H9 (cell line): Measurements from ENCODE around the gene CSTPP1. TPM values are rescaled to one million over a fixed set of nuclear protein-coding genes. Genes with fewer than 3 reads are reported as not detected.

Experiments used
- DNase-seq: peaks from one replicate; pipeline ENCODE4 v3.0.0-alpha.2; 2017
- H2AFZ ChIP-seq: one replicate; pipeline ENCODE4 v1.6.1; 2013; ENCODE audit warnings: mild to moderate bottlenecking, low read length, control low read depth, moderate library complexity
- H2AK5ac ChIP-seq: 2 replicates; pipeline ENCODE4 v1.6.1; 2013; ENCODE audit warnings: low read length, control low read depth, mixed read lengths; ENCODE audit not compliant: insufficient read length
- H2BK120ac ChIP-seq: one replicate; pipeline ENCODE4 v1.6.1; 2013; ENCODE audit warnings: low read depth, mild to moderate bottlenecking, low read length, control low read depth, inconsistent platforms; ENCODE audit not compliant: poor library complexity, severe bottlenecking
- H2BK12ac ChIP-seq: 2 replicates; pipeline ENCODE4 v1.6.1; 2013; ENCODE audit warnings: low read length, control low read depth, mixed read lengths, low read depth; ENCODE audit not compliant: insufficient read length
- H2BK15ac ChIP-seq: 2 replicates; pipeline ENCODE4 v1.6.1; 2013; ENCODE audit warnings: low read depth, low read length, control low read depth
- H2BK20ac ChIP-seq: one replicate; pipeline ENCODE4 v1.6.1; 2013; ENCODE audit warnings: low read depth, mild to moderate bottlenecking, low read length, control low read depth, inconsistent platforms; ENCODE audit not compliant: poor library complexity, severe bottlenecking
- H2BK5ac ChIP-seq: 2 replicates; pipeline ENCODE4 v1.6.1; 2013; ENCODE audit warnings: low read length, control low read depth, mixed read lengths; ENCODE audit not compliant: insufficient read length
- H3K14ac ChIP-seq: 2 replicates; pipeline ENCODE4 v1.6.1; 2013; ENCODE audit warnings: low read length, control low read depth; ENCODE audit not compliant: insufficient read depth
- H3K18ac ChIP-seq: 2 replicates; pipeline ENCODE4 v1.6.1; 2013; ENCODE audit warnings: low read depth, mild to moderate bottlenecking, mixed read lengths, low read length, control low read depth; ENCODE audit not compliant: insufficient read length
- H3K23ac ChIP-seq: 2 replicates; pipeline ENCODE4 v1.6.1; 2013; ENCODE audit warnings: low read length, control low read depth, mixed read lengths, low read depth; ENCODE audit not compliant: insufficient read length
- H3K23me2 ChIP-seq: 2 replicates; pipeline ENCODE4 v1.6.1; 2013; ENCODE audit warnings: low read depth, mild to moderate bottlenecking, mixed read lengths, low read length, control low read depth; ENCODE audit not compliant: insufficient read length, poor library complexity, severe bottlenecking
- H3K27ac ChIP-seq: 2 replicates; pipeline ENCODE4 v1.5.1; 2013; ENCODE audit warnings: low read length, control low read depth, mixed read lengths, low read depth; ENCODE audit not compliant: insufficient read length
- H3K27me3 ChIP-seq: 2 replicates; pipeline ENCODE4 v1.6.1; 2013; ENCODE audit warnings: low read length, control low read depth, inconsistent platforms; ENCODE audit not compliant: insufficient read depth
- H3K4ac ChIP-seq: 2 replicates; pipeline ENCODE4 v1.6.1; 2013; ENCODE audit warnings: low read depth, mild to moderate bottlenecking, control low read depth, inconsistent platforms, low read length, moderate library complexity
- H3K4me1 ChIP-seq: 2 replicates; pipeline ENCODE4 v1.6.1; 2013; ENCODE audit warnings: low read length, control low read depth, inconsistent platforms; ENCODE audit not compliant: insufficient read depth
- H3K4me2 ChIP-seq: 2 replicates; pipeline ENCODE4 v1.6.1; 2013; ENCODE audit warnings: low read length, control low read depth, mixed read lengths; ENCODE audit not compliant: insufficient read length, insufficient read depth
- H3K56ac ChIP-seq: 2 replicates; pipeline ENCODE4 v1.6.1; 2013; ENCODE audit warnings: low read depth, mild to moderate bottlenecking, mixed read lengths, low read length, control low read depth; ENCODE audit not compliant: insufficient read length
- H3K79me1 ChIP-seq: 2 replicates; pipeline ENCODE4 v1.6.1; 2013; ENCODE audit warnings: low read depth, mild to moderate bottlenecking, moderate library complexity, low read length, control low read depth, inconsistent platforms; ENCODE audit not compliant: insufficient read depth, poor library complexity, severe bottlenecking
- H3K79me2 ChIP-seq: 2 replicates; pipeline ENCODE4 v1.6.1; 2013; ENCODE audit warnings: low read length, control low read depth, inconsistent platforms; ENCODE audit not compliant: insufficient read depth
- H3K9ac ChIP-seq: 2 replicates; pipeline ENCODE4 v1.6.1; 2013; ENCODE audit warnings: low read length, control low read depth, mixed read lengths; ENCODE audit not compliant: insufficient read length; ENCODE audit errors: extremely low read depth
- H3K9me3 ChIP-seq: one replicate; pipeline ENCODE4 v1.6.1; 2013; ENCODE audit warnings: low read depth, low read length, inconsistent platforms; ENCODE audit not compliant: control insufficient read depth
- H3T11ph ChIP-seq: one replicate; pipeline ENCODE4 v1.6.1; 2013; ENCODE audit warnings: mild to moderate bottlenecking, low read length, control low read depth, inconsistent platforms
- H4K20me1 ChIP-seq: one replicate; pipeline ENCODE4 v1.6.1; 2013; ENCODE audit not compliant: control insufficient read depth, insufficient read length, insufficient read depth
- H4K5ac ChIP-seq: 2 replicates; pipeline ENCODE4 v1.6.1; 2013; ENCODE audit warnings: low read depth, mild to moderate bottlenecking, mixed read lengths, low read length, control low read depth; ENCODE audit not compliant: insufficient read length
- H4K8ac ChIP-seq: replicated peaks from 2 replicates; pipeline ENCODE4 v1.6.1; 2013; ENCODE audit warnings: low read length, control low read depth, mixed read lengths, low read depth; ENCODE audit not compliant: insufficient read length
- H4K91ac ChIP-seq: 2 replicates; pipeline ENCODE4 v1.6.1; 2013; ENCODE audit warnings: low read depth, mild to moderate bottlenecking, moderate library complexity, mixed read lengths, low read length, control low read depth; ENCODE audit not compliant: insufficient read length
- H3K27ac Mint-ChIP-seq, 3 experiments: 2 replicates in 2 of 3; 3 replicates in 1 of 3; pipeline ENCODE4 v1.8.0; 2020 to 2021; ENCODE audit warnings: mixed read lengths in 3 of 3, mild to moderate bottlenecking in 1 of 3, moderate library complexity in 1 of 3
- H3K27me3 Mint-ChIP-seq: 2 replicates; pipeline ENCODE4 v1.8.0; 2021; ENCODE audit warnings: low read depth, mild to moderate bottlenecking, moderate library complexity, mixed read lengths
- H3K36me3 Mint-ChIP-seq, 3 experiments: 2 replicates in 2 of 3; 3 replicates in 1 of 3; pipeline ENCODE4 v1.8.0; 2020 to 2021; ENCODE audit warnings: low read depth in 3 of 3, mixed read lengths in 3 of 3; ENCODE audit not compliant: insufficient read depth in 1 of 3
- H3K4me1 Mint-ChIP-seq, 2 experiments: 2 replicates each; pipeline ENCODE4 v1.8.0; 2020; ENCODE audit warnings: mixed read lengths in 2 of 2
- H3K4me3 Mint-ChIP-seq, 2 experiments: 2 replicates in 1 of 2; 3 replicates in 1 of 2; pipeline ENCODE4 v1.8.0; 2020 to 2021; ENCODE audit warnings: mild to moderate bottlenecking in 2 of 2, mixed read lengths in 2 of 2, moderate library complexity in 1 of 2
- H3K9me3 Mint-ChIP-seq, 2 experiments: 2 replicates in 1 of 2; 3 replicates in 1 of 2; pipeline ENCODE4 v1.8.0; 2020; ENCODE audit warnings: mild to moderate bottlenecking in 2 of 2, mixed read lengths in 2 of 2, moderate library complexity in 1 of 2
- WGBS: extraction: QIAGEN DNeasy Blood & Tissue Kit; methylation state at CpG from one replicate; pipeline ENCODE4 v1.1.7; 2013; ENCODE audit warnings: missing lambda C conversion rate, low lambda C conversion rate, mixed read lengths; ENCODE audit not compliant: insufficient read length; ENCODE audit errors: extremely low coverage; 5-methylcytosine and 5-hydroxymethylcytosine counted together
- total RNA-seq: library from RNA; stranded (reverse); gene quantifications from 2 replicates; pipeline ENCODE4 v1.2.1, GENCODE V29; 2021
- TF ChIP-seq, protein P1 (sequence below): fragments of 200-600 bp; sonication (generic); conservative IDR thresholded peaks from 3 replicates; pipeline ENCODE4 v1.8.0; 2021; ENCODE audit warnings: antibody characterized with exemption, mild to moderate bottlenecking

Gene CSTPP1
- total RNA-seq, 1 experiment from 2014 or later = 21.2 TPM

GRCh38 chr11:47055534-47055933, 119.0 kb downstream of the CSTPP1 start:
- H4K20me1 ChIP-seq = no peaks in the 10 kb centered on the region
- H2AK5ac ChIP-seq = no peak overlapping the region
- H2BK12ac ChIP-seq = no peak overlapping the region
- TF ChIP-seq, protein P1, sequence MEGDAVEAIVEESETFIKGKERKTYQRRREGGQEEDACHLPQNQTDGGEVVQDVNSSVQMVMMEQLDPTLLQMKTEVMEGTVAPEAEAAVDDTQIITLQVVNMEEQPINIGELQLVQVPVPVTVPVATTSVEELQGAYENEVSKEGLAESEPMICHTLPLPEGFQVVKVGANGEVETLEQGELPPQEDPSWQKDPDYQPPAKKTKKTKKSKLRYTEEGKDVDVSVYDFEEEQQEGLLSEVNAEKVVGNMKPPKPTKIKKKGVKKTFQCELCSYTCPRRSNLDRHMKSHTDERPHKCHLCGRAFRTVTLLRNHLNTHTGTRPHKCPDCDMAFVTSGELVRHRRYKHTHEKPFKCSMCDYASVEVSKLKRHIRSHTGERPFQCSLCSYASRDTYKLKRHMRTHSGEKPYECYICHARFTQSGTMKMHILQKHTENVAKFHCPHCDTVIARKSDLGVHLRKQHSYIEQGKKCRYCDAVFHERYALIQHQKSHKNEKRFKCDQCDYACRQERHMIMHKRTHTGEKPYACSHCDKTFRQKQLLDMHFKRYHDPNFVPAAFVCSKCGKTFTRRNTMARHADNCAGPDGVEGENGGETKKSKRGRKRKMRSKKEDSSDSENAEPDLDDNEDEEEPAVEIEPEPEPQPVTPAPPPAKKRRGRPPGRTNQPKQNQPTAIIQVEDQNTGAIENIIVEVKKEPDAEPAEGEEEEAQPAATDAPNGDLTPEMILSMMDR = no peak
- H3K4me1 ChIP-seq = peaks cover 6% of the 10 kb centered on the region
- Mint-ChIP-seq H3K36me3 (peaks cover 3 to 13% (median 7%) of the 10 kb centered on the region in 3 experiments; a peak in 5 of 7 replicates), H3K4me3 (no peak overlapping the region), H3K9me3 (no peaks in the 10 kb centered on the region; a peak in 1 of 5 replicates), H3K4me1 (peaks cover 20 to 22% of the 10 kb centered on the region in 2 experiments), H3K27ac (no peak overlapping the region), H3K27me3 (no peaks in the 10 kb centered on the region)
- no peak overlapping the region for H3K18ac ChIP-seq
- H3K27me3 ChIP-seq = no peaks in the 10 kb centered on the region
- H3T11ph ChIP-seq = no peak overlapping the region
- H2AFZ ChIP-seq = no peak overlapping the region
- H3K23ac ChIP-seq = no peak overlapping the region
- H3K9me3 ChIP-seq = no peaks in the 10 kb centered on the region
- H3K79me1 ChIP-seq = no peaks in the 10 kb centered on the region
- DNase-seq = no peak
- WGBS = no CpG with 5 or more reads among the region's 1 CpG
- no peak overlapping the region for H3K4me2 ChIP-seq
- H4K5ac ChIP-seq = no peak overlapping the region
- H3K23me2 ChIP-seq = no peaks in the 10 kb centered on the region
- no peak overlapping the region for H3K27ac ChIP-seq
- H3K56ac ChIP-seq = no peak overlapping the region
- H2BK20ac ChIP-seq = no peak overlapping the region
- H2BK5ac ChIP-seq = no peak overlapping the region
- no peak overlapping the region for H2BK120ac ChIP-seq
- H2BK15ac ChIP-seq = no peak overlapping the region
- H3K9ac ChIP-seq = no peak overlapping the region
- no peak overlapping the region for H4K91ac ChIP-seq
- H3K4ac ChIP-seq = no peak overlapping the region
- no peaks in the 10 kb centered on the region for H3K79me2 ChIP-seq
- H3K14ac ChIP-seq = no peak overlapping the region
- H4K8ac ChIP-seq = no peak overlapping the region
